T-helper 9 cell (primary cell): Measurements from ENCODE around the gene ZNF385C.

Experiments used
- DNase-seq: peaks from one replicate; pipeline ENCODE4 v3.0.0-alpha.2; 2020

The ZNF385C gene

GRCh38 chr17:42124256-42124655 is 26.0 kb upstream of the ZNF385C start:
- no peak for DNase-seq

DNA sequence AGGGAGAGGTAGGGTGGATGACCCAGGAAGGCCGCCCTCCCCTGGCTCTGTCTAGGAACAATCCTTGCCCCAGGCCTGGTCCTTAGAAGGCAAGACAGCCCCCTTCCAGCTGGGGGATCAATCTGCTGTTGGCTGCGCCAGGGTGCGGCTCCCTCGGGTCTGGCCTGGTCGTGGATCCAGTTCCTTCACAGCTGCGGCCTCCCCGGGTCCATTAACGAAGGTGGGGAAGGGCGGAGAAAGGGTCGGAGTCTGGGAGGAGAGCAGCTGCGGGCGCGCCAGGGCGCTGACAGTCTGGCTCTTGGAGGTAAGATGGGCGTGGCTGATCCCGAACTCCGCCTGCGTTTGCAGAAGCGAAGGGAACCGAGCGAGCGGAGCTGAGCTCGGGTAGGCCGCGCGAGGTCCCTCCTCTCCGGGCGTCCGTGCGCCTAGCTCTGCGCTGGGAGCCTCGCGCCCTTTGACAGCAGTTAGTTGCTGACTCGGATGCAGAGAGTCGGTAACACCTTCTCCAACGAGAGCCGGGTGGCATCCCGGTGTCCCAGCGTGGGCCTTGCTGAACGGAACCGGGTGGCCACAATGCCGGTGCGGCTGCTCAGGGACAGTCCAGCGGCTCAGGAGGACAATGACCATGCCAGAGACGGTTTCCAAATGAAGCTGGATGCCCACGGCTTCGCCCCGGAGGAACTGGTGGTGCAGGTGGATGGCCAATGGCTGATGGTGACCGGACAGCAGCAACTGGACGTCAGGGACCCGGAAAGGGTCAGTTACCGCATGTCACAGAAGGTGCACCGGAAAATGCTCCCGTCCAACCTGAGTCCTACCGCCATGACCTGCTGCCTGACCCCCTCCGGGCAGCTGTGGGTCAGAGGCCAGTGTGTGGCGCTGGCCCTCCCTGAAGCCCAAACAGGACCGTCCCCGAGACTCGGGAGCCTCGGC is 24.4 kb upstream of the ZNF385C start, which contains the start of gene HSPB9:
TSS of gene HSPB9 (plus strand) at position 434 of the 933 bp plus-strand sequence. CDS start at position 481, 47 bp downstream.
- no peak for DNase-seq

- peak; percentile 64 for DNase-seq
Measured at GRCh38 chr17:42120770-42121769, 22.8 kb upstream of the ZNF385C start, which contains the start of gene KAT2A. Gene KAT2A, minus strand, starts transcription at chr17:42121367. Its CDS starts 63 bp downstream, at chr17:42121304.

GRCh38 chr17:42120161-42120769 is 22.0 kb upstream of the ZNF385C start:
- no peak for DNase-seq

GRCh38 chr17:42119301-42119700 is 21.0 kb upstream of the ZNF385C start:
- no peak for DNase-seq

GRCh38 chr17:42118545-42118944 is 20.3 kb upstream of the ZNF385C start:
- no peak for DNase-seq

DNA sequence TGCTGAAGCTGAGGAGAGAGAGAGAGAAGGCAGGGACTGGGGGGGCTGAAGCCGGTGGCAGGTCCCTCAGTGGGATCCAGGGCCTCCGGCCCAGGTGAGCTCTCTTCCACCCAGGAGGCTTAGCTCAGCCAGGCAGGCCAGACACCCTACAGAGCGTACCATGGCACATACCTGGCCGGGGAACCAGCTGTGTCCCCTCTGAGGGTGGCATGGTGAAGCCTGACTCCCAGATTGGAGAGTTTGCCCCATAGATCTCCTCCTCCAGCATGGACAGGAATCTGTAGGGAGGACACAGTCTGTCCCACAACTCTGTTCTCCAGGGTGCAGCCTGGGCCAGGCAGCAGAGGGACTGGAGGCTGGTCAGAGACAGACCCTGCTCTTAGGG is 19.8 kb upstream of the ZNF385C start:
- DNase-seq = no peak

DNA sequence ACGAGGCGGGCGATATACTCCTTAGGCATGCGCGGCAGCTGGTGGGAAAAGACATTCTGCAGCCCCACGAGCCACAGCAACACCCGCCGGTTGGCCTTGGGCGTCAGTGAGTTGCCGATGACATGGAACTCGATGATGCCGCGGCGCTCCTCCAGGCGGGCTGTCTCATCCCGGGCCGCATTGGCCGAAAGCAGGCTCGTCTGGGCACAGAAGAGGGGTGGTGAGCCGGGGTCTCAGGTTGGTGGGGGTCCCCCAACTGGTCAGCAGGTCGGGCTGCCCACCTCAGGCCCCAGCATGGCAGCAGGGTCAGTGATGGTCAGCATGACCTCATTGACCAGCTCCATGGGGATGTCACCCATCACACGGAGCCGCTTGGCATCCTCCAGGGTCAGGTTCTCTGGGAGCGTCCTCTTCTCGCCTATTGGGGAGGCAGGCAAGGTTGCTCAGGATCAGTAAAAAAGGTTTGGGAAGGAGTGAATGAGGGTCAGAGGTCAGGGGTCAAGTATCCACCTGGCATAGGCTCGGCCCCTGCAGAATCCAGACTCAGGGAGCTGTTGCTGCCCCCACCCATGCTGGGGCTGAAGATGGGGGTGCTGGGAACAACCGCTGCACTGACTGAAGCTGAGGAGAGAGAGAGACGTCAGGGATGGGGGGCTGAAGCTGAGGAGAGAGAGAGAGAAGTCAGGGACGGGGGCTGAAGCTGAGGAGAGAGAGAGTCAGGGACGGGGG is 19.3 kb upstream of the ZNF385C start:
- no peak for DNase-seq

DNA sequence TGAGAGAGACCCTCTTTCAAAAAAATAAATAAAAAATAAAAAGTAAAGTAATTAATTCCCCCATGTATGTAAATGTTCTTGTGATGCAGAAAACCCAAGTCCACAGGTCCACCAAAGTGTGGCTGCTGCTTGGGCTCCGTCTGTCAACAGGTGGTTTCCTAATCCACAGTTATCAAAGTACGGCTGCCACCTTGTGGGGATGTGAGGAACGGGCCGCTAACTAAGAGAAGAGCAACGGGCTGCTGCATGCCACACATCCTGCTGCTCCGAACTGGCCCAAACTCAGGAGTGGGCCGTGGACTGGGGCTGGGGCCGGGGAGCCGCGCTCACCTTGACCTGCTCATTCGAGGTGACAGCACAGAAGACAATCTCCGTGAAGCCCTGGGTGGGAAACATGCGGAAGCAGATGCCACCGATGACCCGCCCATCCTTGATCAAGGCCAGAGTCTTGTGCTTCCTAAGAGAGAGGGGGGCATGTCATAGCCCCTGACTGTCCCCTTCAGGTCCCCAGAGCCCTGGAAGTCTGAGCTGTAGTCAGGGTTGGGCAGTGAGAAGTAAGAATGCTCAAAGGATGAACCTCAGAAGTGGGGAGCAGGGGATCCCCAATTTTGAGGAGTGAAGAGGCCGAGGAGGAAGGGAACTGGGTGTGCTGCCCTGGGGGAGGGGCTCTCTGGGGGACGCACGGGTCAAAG is 18.6 kb upstream of the ZNF385C start:
- peak; percentile 76 for DNase-seq

DNA sequence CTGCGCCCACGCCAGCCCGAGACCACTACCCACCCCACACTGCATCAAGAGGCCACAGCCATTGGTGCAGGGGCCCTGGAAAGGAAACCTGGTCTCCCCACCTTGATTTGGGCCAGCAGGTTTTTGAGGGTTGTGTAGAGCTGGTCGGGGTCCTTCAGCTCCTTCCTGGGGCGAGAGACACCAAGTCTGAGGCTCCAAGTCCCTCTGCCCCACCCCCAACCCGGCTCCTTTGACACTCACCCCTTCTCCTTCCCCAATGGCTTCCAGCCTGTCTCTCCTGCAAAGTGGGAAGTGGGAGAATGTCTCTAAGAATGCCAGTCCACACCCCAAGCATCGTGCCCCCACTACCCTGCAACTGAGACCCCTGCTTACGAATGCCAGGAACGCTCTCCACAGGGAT is 15.8 kb upstream of the ZNF385C start:
- DNase-seq = no peak

GRCh38 chr17:42113293-42114069 is 15.2 kb upstream of the ZNF385C start:
- DNase-seq = no peak

- peak; percentile 58 for DNase-seq
Measured at GRCh38 chr17:42112552-42113176, 14.4 kb upstream of the ZNF385C start, which contains the start of gene DHX58. Gene DHX58, minus strand, starts transcription at chr17:42112714. Its CDS starts 822 bp downstream, at chr17:42111892.

DNA sequence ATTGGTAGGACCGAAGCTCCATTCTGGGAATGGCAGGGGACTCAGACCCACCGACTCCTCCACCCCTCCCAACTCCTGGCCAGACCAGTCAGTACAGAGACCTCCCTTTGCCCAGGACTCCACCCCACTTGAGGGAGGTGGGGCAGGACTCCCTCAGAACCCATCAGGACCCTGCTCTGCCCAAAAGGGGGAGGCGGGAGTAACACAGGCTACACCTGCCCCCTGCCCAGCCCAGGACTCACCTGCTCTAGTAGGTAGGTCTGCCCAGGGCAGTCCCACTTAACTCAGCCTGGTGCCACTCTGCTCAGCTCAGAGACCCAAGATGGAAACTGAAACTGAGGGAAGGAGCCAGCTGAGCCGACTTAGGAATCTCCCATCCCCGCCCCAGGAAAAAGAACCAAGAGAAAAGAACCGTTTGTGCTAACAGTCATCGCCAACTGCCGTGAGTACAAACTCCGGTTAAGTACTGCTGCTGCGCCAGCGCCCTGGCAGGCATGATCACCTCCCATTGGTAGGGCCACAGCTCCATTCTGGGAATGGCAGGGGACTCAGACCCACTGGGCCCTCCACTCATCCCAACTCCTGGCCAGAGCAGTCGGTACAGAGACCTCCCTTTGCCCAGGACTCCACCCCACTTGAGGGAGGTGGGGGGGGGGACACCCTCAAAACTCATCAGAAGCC is 13.7 kb upstream of the ZNF385C start:
- no peak for DNase-seq

DNA sequence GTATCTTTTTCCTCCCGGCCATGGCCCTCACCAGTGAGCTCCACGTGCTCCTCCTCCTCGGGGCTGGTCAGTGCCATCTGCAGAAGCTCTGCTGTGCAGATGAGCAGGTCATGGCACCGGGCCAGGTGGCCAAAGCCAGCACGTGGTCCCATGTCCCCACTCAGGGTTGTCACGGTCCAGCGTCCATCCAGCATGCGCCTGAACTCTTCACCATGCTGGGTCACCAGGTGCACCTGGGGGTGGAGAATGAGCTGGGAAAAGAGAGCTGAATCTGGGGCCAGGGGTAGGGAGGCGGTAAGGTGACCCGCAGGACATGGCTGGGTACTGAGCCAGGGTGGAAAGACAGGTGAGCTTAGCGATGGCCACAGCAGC is 13.0 kb upstream of the ZNF385C start:
- no peak for DNase-seq

GRCh38 chr17:42110301-42111264 is 12.3 kb upstream of the ZNF385C start:
- no peak for DNase-seq

- no peak for DNase-seq
Measured at GRCh38 chr17:42109086-42109485, 10.8 kb upstream of the ZNF385C start.

DNA sequence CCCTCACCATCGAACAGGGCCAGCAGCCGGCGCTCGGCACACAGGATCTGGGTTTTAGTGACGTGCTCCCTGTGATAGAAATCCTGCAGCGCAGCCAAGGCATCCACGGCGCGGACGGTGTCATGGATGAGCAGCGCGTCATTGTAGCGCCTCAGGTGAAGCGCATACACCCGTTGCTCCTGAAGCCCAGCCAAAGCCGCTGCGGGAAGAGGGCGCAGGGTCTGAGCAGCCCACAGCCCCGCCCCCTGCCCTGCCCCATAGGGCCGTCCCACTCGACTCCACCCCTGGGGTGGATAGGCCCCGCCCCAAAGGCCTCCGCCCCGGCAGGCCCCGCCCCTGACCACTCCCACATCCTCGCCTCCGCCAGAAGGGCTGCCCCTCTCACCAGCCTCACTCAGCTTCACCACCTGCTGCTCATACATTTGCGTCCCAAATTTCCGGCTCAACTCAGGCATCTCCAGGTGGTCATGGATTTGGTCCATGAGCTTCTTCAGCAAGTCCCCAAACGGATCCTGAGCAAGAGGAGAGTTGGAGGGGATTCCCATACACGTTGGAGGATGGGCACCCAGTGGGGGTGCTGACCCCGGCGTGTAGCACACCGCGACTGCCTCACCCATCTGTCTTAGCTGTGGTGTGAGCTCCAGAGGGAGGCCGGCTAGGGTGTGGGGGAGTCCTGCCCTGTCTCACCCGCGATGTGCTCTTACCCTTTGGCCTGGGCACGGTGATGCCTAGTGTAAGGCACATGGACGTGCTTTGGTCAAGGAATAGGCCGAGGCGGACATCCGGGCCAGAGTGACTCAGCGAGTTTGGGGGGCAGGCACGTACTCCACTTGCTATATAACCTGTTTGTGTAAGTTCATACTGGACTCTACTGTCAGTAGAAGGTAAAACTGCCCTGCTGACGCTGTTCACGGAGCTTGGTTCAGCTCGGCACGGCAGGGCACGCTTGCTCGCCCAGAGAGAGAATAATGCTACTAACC is 9.6 kb upstream of the ZNF385C start:
- peak; percentile 88 for DNase-seq
